NT2/D1 (cell line): ENCODE measurements around the gene ATP1A1.

ENCODE experiments used
- YY1 ChIP-seq: IDR thresholded peaks from 2 replicates; pipeline ENCODE4 v1.6.1; 2011; ENCODE audit not compliant: insufficient read length, insufficient read depth
- ZNF274 ChIP-seq: IDR thresholded peaks from 2 replicates; pipeline ENCODE4 v1.6.1; 2011; ENCODE audit warnings: mild to moderate bottlenecking, low read depth, low read length

- TF ChIP-seq ZNF274 (no peak), YY1 (no peak)
Measured at GRCh38 chr1:116347696-116348095, 25.3 kb upstream of the ATP1A1 start.
